ENCODE results near the gene PFKL. TPM values are rescaled to one million over a fixed set of nuclear protein-coding genes. Genes with fewer than 3 reads are reported as not detected.
"Not testable (repeated sequence)": the region's sequence is repeated elsewhere in the genome, so short reads cannot be mapped to it uniquely, and the experiment has no call there.

Gene PFKL
- total RNA-seq, 1 experiment from 2014 or later: 91.8 TPM

DNA sequence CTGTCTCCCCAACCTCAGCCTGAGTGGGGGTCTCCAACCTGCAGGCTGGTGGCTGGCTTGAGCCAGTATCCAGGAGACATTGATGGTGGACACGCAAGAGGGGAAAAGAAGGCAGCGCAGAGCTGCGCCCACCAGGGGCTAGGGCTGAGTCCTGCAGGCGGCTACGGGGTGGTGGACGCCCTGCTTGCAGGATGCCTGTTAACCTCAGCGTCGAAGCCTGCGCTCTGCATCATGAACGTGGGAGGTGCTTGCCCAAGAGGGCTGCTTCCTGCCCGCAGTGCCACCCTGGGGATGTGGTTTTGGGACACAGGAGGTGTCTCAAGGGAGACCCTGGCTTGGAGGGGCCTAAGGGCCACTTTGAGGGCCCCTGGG is 27.7 kb downstream of the PFKL start:
- no peak for DNase-seq (ENCODE audit: low read depth)

DNA sequence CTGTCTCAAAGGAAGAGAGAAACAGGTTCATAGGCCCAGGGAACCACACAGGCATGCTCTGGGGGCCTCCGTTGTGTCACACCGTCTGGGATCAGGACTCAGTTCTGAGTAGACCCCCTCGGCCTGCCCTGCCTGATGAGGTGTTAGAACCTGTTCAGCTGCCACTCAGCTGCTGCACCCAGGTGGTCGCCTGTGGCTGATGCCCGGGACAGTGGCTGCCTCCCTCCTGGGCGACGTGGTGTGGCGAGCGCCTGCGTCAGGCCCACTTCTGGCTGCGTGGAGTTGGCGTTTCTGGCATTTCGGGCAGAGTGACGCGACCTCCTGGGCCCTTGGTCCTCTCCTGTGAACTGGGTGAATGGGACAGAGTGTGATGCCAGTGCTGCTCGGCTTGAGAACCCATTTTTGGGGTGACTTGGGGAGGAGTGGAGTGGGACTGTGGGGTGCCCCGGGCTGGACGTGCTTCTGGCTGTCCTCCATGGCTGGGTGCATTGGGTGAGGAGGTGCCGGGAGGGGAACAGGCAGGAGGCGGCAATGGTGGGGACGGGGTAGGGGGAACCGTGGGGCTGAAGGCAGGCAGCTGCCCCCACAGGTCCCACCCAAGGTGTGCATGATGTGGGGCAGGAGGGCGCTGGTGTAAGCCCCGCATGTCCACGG is 28.5 kb downstream of the PFKL start:
- DNase-seq (ENCODE audit: low read depth): no peak

- DNase-seq (ENCODE audit: low read depth): no peak
Measured at GRCh38 chr21:44329086-44329889, 29.4 kb downstream of the PFKL start.

DNA sequence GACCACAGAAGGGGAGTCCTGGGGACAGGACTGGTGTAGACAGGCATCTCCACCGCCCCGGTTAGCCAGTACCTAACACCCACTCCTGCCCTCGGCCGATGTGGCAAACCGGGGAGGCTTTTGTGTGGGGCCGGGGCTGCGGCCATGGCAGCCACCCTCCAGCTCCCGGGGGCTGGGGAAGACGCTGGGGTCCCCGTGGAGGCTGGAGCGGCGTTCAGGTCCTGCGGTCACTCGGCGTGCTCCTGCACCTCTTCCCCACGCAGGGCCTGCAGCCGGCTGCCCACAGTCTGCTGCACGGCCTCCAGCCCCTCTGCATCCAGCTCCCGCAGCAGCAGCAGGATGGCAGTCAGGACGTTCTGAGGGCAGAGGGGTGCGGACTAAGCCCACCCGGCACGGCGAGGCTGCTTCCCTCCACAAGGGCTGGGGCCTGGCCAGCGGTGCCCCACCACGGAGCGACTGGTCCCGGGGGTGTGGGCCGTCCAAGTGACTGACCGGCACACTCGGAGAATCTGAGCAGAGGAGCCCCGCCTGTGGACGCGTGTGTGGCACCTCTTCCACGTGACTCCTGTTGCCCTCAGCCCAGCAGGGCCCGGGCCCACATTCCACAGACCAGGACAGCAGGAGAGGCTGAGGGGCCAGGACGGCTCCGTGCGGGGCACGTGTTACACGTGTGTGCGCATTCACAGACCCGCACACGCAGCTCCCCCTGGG is 30.3 kb downstream of the PFKL start:
- peak; percentile 30 for DNase-seq (ENCODE audit: low read depth)

DNA sequence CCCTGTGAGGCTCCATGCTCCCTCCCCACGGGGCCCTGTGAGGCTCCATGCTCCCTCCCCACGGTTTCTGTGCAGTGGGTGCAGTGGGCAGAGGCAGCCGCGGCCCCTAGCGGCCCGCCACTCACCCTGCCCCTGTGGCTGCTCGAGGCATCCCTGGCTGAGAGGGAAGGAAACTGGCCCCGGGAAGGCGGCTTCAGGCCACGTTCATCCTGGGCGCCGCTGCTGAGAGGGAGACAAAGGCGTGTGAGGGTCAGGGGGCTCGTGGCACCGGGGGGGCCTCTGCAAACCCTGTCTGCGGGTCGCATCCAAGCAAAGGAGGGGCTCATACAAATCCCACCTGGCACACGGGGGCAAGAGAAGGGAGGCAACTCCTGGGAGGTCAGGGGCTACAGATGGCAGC is 30.8 kb downstream of the PFKL start:
- DNase-seq (ENCODE audit: low read depth): peak; percentile 38

DNA sequence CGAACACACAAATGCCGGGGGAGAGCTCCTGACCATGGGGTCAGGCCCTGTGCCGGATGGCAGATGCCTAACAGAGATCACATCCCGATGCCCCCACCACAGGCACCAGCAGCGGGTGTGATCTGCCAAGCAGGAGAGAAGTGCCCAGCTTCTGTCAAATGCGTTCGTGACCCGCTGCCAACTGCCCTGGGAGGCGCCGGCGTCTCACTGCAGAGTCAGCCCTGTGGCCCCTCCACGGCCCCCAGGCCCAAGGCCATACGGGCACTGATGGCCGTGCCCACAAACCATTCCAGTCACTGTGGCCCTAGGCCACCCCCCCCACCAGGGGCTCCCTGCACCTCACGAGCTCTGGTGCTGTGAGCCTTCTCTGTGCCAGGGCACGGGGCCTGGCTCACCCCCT is 31.4 kb downstream of the PFKL start:
- DNase-seq (ENCODE audit: low read depth): no peak

DNA sequence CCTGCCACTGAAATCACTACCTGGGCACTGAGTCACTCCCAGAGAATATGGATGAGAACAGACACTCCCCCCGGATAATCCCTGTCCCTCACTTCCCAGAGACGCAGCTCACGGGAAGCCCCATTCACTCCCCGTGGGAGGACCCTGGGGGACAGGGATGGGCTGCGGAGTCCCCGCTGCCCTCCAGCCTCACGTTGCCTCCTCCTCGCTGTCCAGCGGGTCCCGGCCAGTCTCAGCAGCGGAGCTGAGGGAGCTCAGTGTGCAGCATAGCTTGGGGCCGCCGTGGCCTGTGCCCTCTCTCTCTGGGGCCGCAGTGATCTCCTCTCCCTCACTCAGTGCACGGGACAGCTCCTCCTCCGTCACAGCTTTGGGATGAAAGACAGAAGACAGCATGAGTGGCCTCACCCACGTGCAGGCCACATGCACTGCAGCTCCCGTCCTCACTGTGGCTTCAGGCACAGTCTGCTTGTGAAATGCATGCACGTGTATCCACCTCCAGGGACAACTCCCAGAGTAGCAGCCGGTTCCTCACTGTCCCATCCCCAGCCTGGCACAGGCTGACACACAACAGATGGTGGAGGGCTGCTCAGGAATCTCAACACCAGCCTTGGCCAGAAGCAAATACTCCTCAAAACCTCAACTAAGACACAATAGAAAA is 31.9 kb downstream of the PFKL start:
- DNase-seq (ENCODE audit: low read depth): no peak

DNA sequence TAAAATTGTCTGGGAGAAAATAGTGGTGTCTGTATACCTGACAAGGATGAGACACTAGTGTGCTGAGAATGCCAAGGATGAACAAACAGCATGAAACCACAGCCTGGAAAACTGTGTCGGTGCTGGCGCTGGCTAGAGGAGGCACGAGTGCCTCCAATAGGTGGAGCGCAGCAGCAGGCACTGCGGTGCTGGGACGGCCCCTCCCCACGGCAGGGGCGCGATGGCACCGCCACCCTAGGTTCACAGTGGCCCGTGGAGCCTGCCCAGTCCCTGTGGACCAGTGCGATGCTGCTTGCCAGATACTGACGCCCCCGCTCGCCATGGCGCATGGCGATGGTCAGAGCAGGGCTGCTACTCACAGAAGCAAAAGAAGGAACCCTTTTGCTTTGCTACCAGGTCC is 32.5 kb downstream of the PFKL start:
- no peak for DNase-seq (ENCODE audit: low read depth)

GRCh38 chr21:44332965-44333364 is 33.1 kb downstream of the PFKL start:
- no peak for DNase-seq (ENCODE audit: low read depth)

DNA sequence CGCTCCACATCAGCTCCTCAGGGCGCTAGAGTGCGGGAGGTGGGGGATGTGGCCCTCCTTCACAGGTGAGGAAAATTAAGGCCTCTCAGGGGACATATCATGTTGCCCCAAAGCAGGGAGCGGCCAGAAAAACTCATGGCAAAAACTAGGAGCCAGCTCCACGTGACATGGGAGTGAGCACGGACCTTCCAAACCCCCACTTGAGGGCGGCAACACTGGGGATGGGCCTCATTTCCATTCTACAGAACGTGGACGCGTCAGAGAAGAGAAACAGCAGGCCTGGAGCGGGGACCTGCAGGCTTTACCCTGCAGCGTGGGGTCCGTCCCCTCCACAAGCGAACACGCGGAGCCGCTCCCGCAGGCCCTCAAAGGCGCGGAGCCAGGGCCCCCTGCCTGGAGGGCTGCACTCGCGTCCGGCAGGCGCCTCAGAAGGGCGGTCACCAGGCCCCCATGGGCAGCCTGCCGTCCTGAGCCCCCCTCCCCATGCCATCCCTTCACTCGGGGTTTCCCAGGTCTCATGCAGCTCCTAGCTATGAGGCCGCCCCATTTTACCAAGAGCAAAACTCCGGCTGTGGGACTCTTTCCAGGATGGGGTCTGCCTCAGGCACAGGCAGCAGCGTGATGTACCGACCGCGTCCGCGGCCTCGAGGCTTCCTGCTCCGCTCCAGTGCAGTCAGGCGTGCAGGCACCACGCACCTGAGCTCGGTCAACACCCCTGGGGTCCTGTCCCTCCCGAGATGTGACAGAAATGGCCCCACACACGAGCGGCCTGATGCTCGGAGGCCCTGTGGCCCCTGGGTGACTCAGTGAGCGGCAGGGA is 33.9 kb downstream of the PFKL start:
- no peak for DNase-seq (ENCODE audit: low read depth)

DNA sequence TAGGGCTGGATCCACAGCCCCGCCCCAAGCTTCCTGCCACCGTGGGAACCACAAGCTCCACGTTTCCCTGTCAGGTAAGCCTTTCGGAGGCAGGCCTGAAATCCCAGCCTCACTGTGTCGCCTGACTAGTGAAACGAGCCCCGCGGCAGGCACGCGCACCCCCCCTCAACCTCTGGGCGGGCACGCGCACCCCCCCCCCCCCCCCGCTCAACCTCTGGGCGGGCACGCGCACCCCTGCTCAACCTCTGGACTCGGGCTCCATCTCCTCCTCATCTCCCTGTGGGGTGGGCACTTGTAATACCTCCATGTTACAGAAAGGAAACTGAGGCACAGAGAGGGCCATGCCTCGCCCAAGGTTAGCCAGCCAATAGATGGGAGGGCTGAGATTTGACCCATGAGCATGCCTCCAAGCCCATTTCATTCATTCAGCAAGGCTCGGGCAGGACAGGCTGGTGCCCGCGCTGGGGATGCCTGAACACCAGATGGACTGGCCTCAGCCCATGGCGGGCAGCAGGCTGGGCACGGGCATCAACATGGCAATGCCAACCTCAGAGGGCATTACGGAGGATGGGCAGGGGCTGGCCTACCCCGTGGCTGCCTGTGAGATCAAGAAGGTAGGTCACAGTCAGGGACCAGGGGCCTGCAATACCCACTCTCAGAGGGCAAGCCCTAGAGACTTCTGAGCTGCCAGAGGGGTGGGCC is 34.6 kb downstream of the PFKL start:
- DNase-seq (ENCODE audit: low read depth): peak; percentile 49

DNA sequence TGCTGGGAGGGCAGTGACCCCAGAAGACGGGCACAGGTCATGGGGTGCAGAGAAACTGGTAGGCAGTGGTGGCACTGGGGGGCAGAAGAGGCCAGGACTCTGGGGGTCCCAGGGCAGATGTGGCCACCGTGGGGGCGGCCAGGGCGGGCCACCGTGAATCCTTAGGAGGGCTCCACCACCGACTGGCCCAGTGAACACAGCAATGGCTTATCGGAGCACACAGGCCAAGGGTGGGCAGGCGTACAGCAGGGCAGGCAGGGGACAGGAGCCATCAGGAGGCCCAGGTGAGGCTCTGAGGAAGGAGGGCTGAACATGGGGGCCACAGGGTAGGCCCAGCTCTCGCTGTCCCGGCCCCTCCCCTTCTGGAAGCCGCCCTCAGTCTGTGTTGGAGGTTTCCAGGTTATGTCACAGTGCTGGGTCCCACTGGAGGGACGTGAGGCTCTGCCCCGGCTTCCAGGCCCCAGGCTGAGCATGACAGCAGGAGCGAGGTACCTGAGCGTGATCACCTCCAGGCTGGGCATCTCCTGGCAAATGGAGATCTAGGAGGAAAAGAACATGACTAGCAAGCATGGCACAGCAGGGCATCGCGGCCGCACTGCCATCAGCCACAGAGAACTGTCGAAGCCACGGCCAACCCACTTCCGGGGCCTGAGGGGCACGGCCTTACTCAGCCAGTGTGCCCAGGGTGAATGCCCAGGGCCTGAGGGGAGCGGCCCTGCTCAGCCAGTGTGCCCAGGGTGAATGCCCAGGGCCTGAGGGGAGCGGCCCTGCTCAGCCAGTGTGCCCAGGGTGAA is 35.6 kb downstream of the PFKL start:
- DNase-seq (ENCODE audit: low read depth): no peak

DNA sequence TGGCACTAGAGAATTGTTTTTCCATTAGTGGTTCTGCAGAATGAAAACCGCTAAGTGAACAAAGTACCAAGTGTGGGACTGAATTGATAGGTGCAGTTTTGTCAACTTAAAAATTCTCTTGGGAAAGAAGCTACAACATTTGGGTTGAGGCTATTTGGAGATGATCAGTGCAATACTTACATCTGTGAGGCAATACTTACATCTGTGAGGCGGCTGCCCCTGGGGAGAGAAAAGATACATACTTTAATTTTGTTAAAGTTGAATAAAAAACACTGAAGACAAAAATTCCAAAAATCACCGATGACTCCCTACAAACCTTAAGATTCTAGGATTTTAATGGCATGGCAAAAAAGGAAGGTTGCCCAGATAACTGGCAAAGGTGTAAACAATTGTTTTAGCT is 37.6 kb downstream of the PFKL start:
- no peak for DNase-seq (ENCODE audit: low read depth)

- DNase-seq (ENCODE audit: low read depth): peak; percentile 57
Measured at GRCh38 chr21:44337941-44338895, 38.4 kb downstream of the PFKL start.

DNA sequence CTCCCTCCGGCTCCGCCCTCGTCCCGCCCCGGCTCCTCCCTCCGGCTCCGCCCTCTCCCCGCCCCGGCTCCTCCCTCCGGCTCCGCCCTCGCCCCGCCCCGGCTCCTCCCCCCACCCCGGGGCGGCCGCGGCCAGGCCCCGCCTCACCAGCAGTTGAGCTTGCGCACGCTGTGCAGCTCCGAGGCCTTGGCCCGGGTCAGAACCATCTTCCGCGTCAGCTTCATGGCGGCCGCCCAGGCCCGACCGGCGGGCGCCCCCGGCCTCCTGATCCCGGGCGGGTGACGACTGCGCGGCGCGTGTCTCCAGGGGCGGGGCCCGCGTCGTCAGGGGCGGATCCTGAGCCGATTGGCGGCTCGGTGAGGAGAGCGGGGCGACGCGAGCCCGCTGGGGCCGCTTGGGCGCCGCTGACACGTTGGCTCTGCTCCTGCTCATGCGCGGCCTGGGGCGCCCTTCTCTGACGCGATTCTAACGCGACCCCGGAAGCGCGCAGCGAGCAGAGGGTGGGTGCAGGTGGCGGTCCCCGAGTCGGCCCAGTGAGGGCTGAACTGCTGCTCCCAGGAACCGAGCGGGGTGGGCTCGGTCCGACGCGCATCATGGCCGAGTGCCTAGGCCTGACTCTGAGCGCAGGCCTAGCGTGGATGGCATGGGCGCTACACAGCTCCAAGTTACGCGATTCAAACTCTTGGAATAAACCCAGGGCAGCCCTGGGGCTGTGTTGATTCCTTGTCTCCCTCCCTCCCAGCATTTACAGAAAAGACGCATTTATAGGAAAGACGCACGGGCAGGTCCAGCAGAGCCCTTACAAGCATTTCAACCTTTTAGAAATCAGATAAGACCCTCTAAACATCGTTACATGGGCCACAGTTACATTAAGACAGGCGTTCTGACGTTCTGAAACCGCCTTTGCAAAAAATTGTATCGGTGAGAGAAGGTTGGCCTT is 39.4 kb downstream of the PFKL start, which contains the start of gene CFAP410:
Gene CFAP410 (minus strand): TSS at position 420 of the 940 bp plus-strand sequence. CDS start 196 bp downstream, at position 224.
- peak; percentile 99 for DNase-seq (ENCODE audit: low read depth)

GRCh38 chr21:44341726-44342458 is 42.0 kb downstream of the PFKL start:
- not testable (repeated sequence) for DNase-seq (ENCODE audit: low read depth)

DNA sequence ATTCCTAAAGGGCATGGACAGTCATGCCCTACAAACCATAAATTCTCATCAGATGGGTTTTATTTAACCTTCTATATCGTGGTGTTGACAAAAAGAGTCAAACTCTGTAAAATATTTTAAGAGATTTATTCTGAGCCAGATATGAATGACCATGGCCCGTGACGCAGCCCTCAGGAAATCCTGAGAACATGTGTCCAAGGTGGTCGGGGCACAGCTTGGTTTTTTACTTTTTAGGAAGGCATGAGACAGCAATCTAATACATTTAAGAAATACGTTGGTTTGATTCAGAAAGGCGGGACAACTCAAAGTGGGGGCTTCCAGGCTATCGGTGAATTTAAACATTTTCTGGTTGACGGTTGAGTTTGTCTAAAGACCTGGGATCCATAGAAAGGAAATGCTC is 43.1 kb downstream of the PFKL start:
- not testable (repeated sequence) for DNase-seq (ENCODE audit: low read depth)
